Right lobe of liver (tissue), 6 donors: ENCODE results near the gene OVCH2. TPM values are rescaled to one million over a fixed set of nuclear protein-coding genes. Genes with fewer than 3 reads are reported as not detected.
"Not testable (repeated sequence)": the region's sequence is repeated elsewhere in the genome, so short reads cannot be mapped to it uniquely, and the experiment has no call there.

ENCODE experiments used
- ATAC-seq, 4 donors: fragments of 200-7000 bp; cut with Tn5 transposase; one replicate each; pipeline ENCODE4 v1.9.1; 2020; ENCODE audit warnings: mild to moderate bottlenecking in 4 of 4, moderate library complexity in 4 of 4
- DNase-seq, 3 donors: peaks; one replicate each; pipeline ENCODE4 v3.0.0-alpha.2; 2020
- H3K27ac ChIP-seq, 3 donors: fragments of 200-600 bp; one replicate each; pipeline ENCODE4 v1.8.0; 2022
- H3K27me3 ChIP-seq, 2 donors: fragments of 200-600 bp; one replicate each; pipeline ENCODE4 v1.8.0; 2022
- H3K36me3 ChIP-seq, 4 donors: fragments of 200-600 bp; sonication (generic) in 1 of 4; one replicate each; pipeline versions ENCODE4 v1.5.1 to v1.8.0; 2017 to 2022; ENCODE audit warnings: control low read depth in 1 of 4
- H3K4me1 ChIP-seq, 4 donors: fragments of 200-600 bp; sonication (generic) in 1 of 4; one replicate each; pipeline versions ENCODE4 v1.5.1 to v1.8.0; 2017 to 2022; ENCODE audit warnings: control low read depth in 1 of 4
- H3K4me3 ChIP-seq, 3 donors: fragments of 200-600 bp; one replicate each; pipeline ENCODE4 v1.8.0; 2022
- H3K9me3 ChIP-seq, 4 donors: fragments of 200-600 bp; sonication (generic) in 1 of 4; one replicate each; pipeline versions ENCODE4 v1.5.1 to v1.8.0; 2017 to 2022; ENCODE audit warnings: control low read depth in 1 of 4
- CTCF ChIP-seq, 4 donors: fragments of 200-600 bp in 3 of 4; fragments of 450-650 bp in 1 of 4; IDR thresholded peaks; one replicate each; pipeline versions ENCODE4 v1.5.1 to v1.8.0; 2016 to 2022; ENCODE audit warnings: antibody characterized with exemption in 4 of 4, mild to moderate bottlenecking in 2 of 4
- POLR2A ChIP-seq: fragments of 450-650 bp; IDR thresholded peaks from one replicate; pipeline ENCODE4 v1.6.1; 2017; ENCODE audit warnings: antibody characterized with exemption, mild to moderate bottlenecking
- WGBS: methylation state at CpG from one replicate; pipeline ENCODE4 v1.1.6; 2018; ENCODE audit warnings: low coverage, low lambda C conversion rate; ENCODE audit not compliant: insufficient coverage; ENCODE audit errors: missing lambda C conversion rate; 5-methylcytosine and 5-hydroxymethylcytosine counted together
- intact Hi-C, 2 donors: fragments of 100-400 bp; cut with DNase I; formaldehyde crosslinking; loops; one replicate each; pipeline versions ENCODE4 v1.11.2 to v1.14.1; 2022
- long read RNA-seq: library from polyadenylated mRNA; unstranded; transcript quantifications from one replicate; pipeline ENCODE4 v2.0.0, GENCODE V29; 2019
- total RNA-seq, 6 experiments: library from RNA; depleted of rRNA in 2 of 6; stranded (reverse); fragments of >200 nt in 2 of 6; fragmentation: NEBNext Ultra II Directional in 3 of 6; extraction: Animal tissue kit (Norgen Biotek cat#: 25700) in 3 of 6; gene quantifications; one replicate each; pipeline versions ENCODE4 v1.1.0 to v1.2.4, GENCODE V29; 2016 to 2023
- donor health status: DM: no; HTN: yes; CAD: no.
- donor health status: DM: no; HTN: no; CAD: no.
- donor health status: DM: no; HTN: no; CAD: no.
- donor health status: DM: no; HTN: yes; CAD: no.
- donor health status: DM: no; HTN: yes; CAD: no.

Gene OVCH2
- not detected for total RNA-seq
- long read RNA-seq = 0 reads

DNA sequence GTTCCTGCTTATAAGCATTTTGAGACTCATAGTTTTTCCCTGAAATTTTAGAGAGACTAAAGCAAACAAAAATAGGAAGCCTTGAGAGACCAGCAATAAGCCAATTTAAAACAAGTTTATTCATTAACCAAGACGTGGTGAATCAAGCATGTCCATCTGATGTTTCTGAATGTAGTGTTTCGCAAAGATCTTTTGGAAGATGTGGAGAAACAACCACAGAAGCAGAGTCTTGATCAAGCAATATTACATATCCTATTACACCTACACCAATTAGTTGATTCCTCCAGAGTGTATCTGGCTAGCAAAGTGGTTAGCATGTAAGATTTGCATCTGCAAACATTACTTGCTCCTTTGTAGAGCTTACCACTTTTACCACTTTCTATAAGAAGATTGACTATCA is at the start of gene OVCH2:
Gene OVCH2, minus strand, starts transcription at position 101 of the 400 bp plus-strand sequence. Its CDS starts 83 bp downstream, at position 18.
- Histone ChIP-seq H3K9me3 (no peaks in the 10 kb centered on the region), H3K27me3 (no peaks in the 10 kb centered on the region), H3K4me1 (no peaks in the 10 kb centered on the region), H3K36me3 (no peaks in the 10 kb centered on the region), H3K27ac (no peak within 1 kb of the TSS), H3K4me3 (no peak within 1 kb of the TSS)
- DNase-seq (no peak), ATAC-seq (no peak)
- intact Hi-C loops = no loop called here
- TF ChIP-seq POLR2A (no peak), CTCF (IDR thresholded peaks at IDR 0.05) (no peak)
- WGBS = 32% methylated on average over 2 of the region's 2 CpGs

- Histone ChIP-seq H3K27ac (no peak overlapping the region), H3K9me3 (no peaks in the 10 kb centered on the region), H3K4me1 (no peaks in the 10 kb centered on the region), H3K27me3 (no peaks in the 10 kb centered on the region), H3K4me3 (no peak overlapping the region), H3K36me3 (no peaks in the 10 kb centered on the region)
- TF ChIP-seq POLR2A = no peak
- TF ChIP-seq CTCF (IDR thresholded peaks at IDR 0.05) = no peak
- DNase-seq (no peak), ATAC-seq (no peak)
- intact Hi-C loops = no loop called here
- WGBS = 46% methylated on average over 2 of the region's 2 CpGs
These were observed 43.2 kb upstream of the OVCH2 start for GRCh38 chr11:7749456-7749855.

- H3K27ac ChIP-seq, H3K36me3 ChIP-seq, H3K9me3 ChIP-seq, ATAC-seq, H3K4me1 ChIP-seq, H3K4me3 ChIP-seq, intact Hi-C loops, DNase-seq, H3K27me3 ChIP-seq: not testable (repeated sequence)
- 30% methylated on average over 2 of the region's 14 CpGs for whole genome bisulfite sequencing
These were observed 28.5 kb upstream of the OVCH2 start for GRCh38 chr11:7734767-7735166.

- no peaks in the 10 kb centered on the region for H3K4me1 ChIP-seq
- H3K27me3 ChIP-seq = no peaks in the 10 kb centered on the region
- intact Hi-C loops = no loop called here
- no peaks in the 10 kb centered on the region for H3K9me3 ChIP-seq
- WGBS = 44% methylated on average over 3 of the region's 3 CpGs
- no peak for ATAC-seq
- H3K4me3 ChIP-seq = no peak overlapping the region
- no peak for DNase-seq
- TF ChIP-seq CTCF (IDR thresholded peaks at IDR 0.05) = no peak
- H3K36me3 ChIP-seq = no peaks in the 10 kb centered on the region
- no peak overlapping the region for H3K27ac ChIP-seq
These were observed 8.5 kb upstream of the OVCH2 start for GRCh38 chr11:7714786-7715185.

DNA sequence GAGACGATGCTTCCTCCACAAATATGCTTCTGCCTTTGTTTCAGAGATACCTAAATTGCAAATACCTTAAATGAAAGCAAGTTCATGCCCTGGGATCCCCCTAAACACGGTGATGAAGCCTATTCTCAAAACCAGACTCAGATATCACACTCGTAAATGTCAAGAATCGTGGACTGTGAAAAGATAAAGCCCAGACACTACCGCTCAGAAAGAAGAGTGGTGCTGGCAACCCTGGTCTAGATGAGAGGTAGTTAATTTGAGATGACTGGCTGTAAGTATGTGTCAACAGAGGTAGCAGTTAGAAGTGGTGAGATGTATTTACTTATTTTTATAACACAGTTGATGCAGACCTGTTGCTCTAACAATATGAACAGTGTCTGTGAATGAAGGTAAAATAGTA is 2.5 kb downstream of the OVCH2 start:
- TF ChIP-seq CTCF (IDR thresholded peaks at IDR 0.05) (no peak), POLR2A (no peak)
- Histone ChIP-seq H3K9me3 (no peaks in the 10 kb centered on the region), H3K27me3 (no peaks in the 10 kb centered on the region), H3K27ac (no peak overlapping the region), H3K4me3 (no peak overlapping the region), H3K36me3 (no peaks in the 10 kb centered on the region), H3K4me1 (no peaks in the 10 kb centered on the region)
- WGBS = 60% methylated on average over 5 of the region's 5 CpGs
- DNase-seq (no peak), ATAC-seq (no peak)
- intact Hi-C loops = no loop called here
